Tibial nerve (tissue), 4 donors: ENCODE measurements around the gene BAIAP2L1. TPM values are rescaled to one million over a fixed set of nuclear protein-coding genes. Genes with fewer than 3 reads are reported as not detected.

Experiments
- DNase-seq, 2 donors: peaks; one replicate each; pipeline ENCODE4 v3.0.0-alpha.2; 2019; ENCODE audit warnings: low spot score in 2 of 2
- H3K27ac ChIP-seq, 4 donors: fragments of 200-600 bp; sonication (generic) in 3 of 4; one replicate each; pipeline ENCODE4 v1.5.1; 2017 to 2019; ENCODE audit warnings: mild to moderate bottlenecking in 1 of 4
- H3K27me3 ChIP-seq, 2 donors: fragments of 200-600 bp; sonication (generic) in 1 of 2; one replicate each; pipeline versions ENCODE4 v1.5.1 to v1.6.0; 2017 to 2019
- H3K36me3 ChIP-seq, 3 donors: fragments of 200-600 bp; sonication (generic); one replicate each; pipeline ENCODE4 v1.5.1; 2018 to 2019
- H3K4me1 ChIP-seq, 4 donors: fragments of 200-600 bp; sonication (generic) in 3 of 4; one replicate each; pipeline ENCODE4 v1.5.1; 2017 to 2019
- H3K4me3 ChIP-seq, 4 donors: fragments of 200-600 bp; sonication (generic) in 3 of 4; one replicate each; pipeline ENCODE4 v1.5.1; 2017 to 2019; ENCODE audit warnings: mild to moderate bottlenecking in 1 of 4, moderate library complexity in 1 of 4
- H3K9me3 ChIP-seq, 4 donors: fragments of 200-600 bp; sonication (generic) in 3 of 4; one replicate each; pipeline ENCODE4 v1.5.1; 2017 to 2019
- EP300 ChIP-seq, 2 donors: sonication (generic); formaldehyde crosslinking; IDR thresholded peaks; one replicate each; pipeline ENCODE4 v1.6.1; 2017; ENCODE audit warnings: antibody characterized with exemption in 2 of 2, mild to moderate bottlenecking in 1 of 2
- POLR2A ChIP-seq, 2 donors: fragments of 450-650 bp; IDR thresholded peaks; one replicate each; pipeline ENCODE4 v1.6.1; 2017; ENCODE audit warnings: antibody characterized with exemption in 2 of 2, mild to moderate bottlenecking in 2 of 2, moderate library complexity in 2 of 2
- WGBS, 2 donors: methylation state at CpG; one replicate each; pipeline ENCODE4 v1.1.5; 2018; 5-methylcytosine and 5-hydroxymethylcytosine counted together
- total RNA-seq, 4 donors: library from RNA; depleted of rRNA; stranded (reverse); fragments of >200 nt; gene quantifications; one replicate each; pipeline ENCODE4 v1.1.0, GENCODE V29; 2016
- TF ChIP-seq, protein P1 (sequence below), 5 experiments: fragments of 200-600 bp in 3 of 5; fragments of 450-650 bp in 2 of 5; sonication (generic) in 3 of 5; IDR thresholded peaks; one replicate each; pipeline ENCODE4 v1.5.1; 2016 to 2019; ENCODE audit warnings: antibody characterized with exemption in 5 of 5, mild to moderate bottlenecking in 3 of 5, moderate library complexity in 2 of 5

The BAIAP2L1 gene
- total RNA-seq, 4 donors from 2014 or later = 0.42 to 2.7 (median 1.7) TPM

DNA sequence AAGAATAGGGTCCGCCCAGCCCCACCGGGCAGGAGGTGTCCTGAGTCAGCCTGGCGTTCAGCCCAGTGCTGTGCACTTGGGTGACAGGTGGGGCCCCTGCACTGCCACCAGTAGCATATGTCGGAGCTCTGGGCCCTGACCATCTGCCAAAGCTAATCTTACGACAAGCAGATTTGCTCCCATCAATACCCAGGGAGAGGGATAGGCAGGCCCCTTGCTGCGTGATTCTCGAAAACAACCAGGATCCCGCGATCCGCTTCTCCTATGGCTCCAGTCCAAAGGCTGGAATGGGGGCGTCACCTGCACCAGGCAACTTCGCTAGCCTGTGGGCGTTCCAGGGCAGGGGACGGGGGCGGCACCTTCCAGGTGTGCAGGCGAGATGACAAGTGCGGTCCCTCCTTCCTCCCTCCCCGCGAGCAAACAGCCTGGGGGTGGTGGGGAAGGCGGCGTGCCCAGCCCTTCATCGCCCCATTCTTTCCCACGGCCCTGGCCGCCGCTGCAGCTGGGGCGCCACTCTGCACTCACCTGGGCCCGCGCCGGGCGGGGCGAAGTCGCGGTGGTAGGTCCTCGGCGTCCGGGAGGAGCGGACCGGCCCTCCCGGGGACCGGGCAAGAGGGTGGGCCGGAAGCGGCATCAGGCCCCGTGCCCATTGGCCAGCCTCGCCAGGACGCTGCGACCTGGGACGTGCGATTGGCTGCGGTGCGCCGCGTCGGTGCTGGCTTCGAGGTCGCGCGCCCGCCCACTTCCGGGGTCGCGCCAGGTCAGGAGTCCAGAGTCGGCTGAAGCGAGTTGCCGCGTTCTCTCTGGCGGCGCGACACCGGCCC is 149.1 kb downstream of the BAIAP2L1 start, which contains the start of gene TECPR1:
TSS of gene TECPR1 (minus strand) at position 632 of the 824 bp plus-strand sequence. CDS start 6,086 bp downstream, outside the sequence.
- H3K36me3 ChIP-seq = peaks cover 0 to 19% (median 0%) of the 10 kb centered on the region in 3 donors
- H3K27ac ChIP-seq = peak within 1 kb of the TSS; percentile 44 to 87 (median 82)
- TF ChIP-seq EP300 (IDR thresholded peaks at IDR 0.05) = peak; percentile 47 to 73
- peak in 1 of 2 donors; percentile 52 for TF ChIP-seq POLR2A (IDR thresholded peaks at IDR 0.05)
- TF ChIP-seq, protein P1, sequence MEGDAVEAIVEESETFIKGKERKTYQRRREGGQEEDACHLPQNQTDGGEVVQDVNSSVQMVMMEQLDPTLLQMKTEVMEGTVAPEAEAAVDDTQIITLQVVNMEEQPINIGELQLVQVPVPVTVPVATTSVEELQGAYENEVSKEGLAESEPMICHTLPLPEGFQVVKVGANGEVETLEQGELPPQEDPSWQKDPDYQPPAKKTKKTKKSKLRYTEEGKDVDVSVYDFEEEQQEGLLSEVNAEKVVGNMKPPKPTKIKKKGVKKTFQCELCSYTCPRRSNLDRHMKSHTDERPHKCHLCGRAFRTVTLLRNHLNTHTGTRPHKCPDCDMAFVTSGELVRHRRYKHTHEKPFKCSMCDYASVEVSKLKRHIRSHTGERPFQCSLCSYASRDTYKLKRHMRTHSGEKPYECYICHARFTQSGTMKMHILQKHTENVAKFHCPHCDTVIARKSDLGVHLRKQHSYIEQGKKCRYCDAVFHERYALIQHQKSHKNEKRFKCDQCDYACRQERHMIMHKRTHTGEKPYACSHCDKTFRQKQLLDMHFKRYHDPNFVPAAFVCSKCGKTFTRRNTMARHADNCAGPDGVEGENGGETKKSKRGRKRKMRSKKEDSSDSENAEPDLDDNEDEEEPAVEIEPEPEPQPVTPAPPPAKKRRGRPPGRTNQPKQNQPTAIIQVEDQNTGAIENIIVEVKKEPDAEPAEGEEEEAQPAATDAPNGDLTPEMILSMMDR (IDR thresholded peaks at IDR 0.05) = peak in 2 of 5 experiments; percentile 5 to 26
- H3K4me1 ChIP-seq = peaks cover 0 to 41% (median 19%) of the 10 kb centered on the region in 4 donors
- H3K4me3 ChIP-seq = peak within 1 kb of the TSS; percentile 56 to 93 (median 70)
- 1 to 2% methylated on average over 20 to 46 of the region's 69 CpGs for WGBS, 2 donors
- no peaks in the 10 kb centered on the region for H3K27me3 ChIP-seq
- no peaks in the 10 kb centered on the region for H3K9me3 ChIP-seq
- DNase-seq = peak; percentile 88 to 89

DNA sequence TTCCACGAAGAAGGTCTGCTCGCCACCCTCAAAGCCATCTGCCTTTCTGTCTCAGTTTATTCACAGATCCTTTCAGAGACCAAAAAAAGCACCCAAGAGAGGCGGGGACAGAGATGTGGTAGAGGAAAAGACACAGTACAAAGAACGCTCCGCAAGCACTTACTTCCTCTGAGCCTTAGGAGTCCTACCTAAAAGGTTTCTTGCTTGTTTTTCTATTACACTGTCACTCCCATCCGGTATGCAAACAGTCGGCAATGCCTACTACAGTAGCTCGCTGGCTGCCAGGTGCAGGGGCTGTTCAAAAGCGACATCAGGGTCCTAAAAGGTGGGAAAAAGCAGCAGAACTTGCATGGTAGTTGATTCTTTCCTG is 149.7 kb downstream of the BAIAP2L1 start:
- peaks cover 0 to 20% (median 0%) of the 10 kb centered on the region in 3 donors for H3K36me3 ChIP-seq
- no peaks in the 10 kb centered on the region for H3K27me3 ChIP-seq
- DNase-seq = no peak
- TF ChIP-seq EP300 (IDR thresholded peaks at IDR 0.05) (no peak), POLR2A (IDR thresholded peaks at IDR 0.05) (no peak)
- TF ChIP-seq, protein P1 (IDR thresholded peaks at IDR 0.05) = no peak
- WGBS, 2 donors = 27 to 33% methylated on average over 9 of the region's 9 CpGs
- H3K4me3 ChIP-seq = peak overlapping the region; percentile 56 to 93 (median 70)
- H3K27ac ChIP-seq = peak overlapping the region; percentile 44 to 87 (median 82)
- H3K9me3 ChIP-seq = no peaks in the 10 kb centered on the region
- peaks cover 0 to 41% (median 19%) of the 10 kb centered on the region in 4 donors for H3K4me1 ChIP-seq

DNA sequence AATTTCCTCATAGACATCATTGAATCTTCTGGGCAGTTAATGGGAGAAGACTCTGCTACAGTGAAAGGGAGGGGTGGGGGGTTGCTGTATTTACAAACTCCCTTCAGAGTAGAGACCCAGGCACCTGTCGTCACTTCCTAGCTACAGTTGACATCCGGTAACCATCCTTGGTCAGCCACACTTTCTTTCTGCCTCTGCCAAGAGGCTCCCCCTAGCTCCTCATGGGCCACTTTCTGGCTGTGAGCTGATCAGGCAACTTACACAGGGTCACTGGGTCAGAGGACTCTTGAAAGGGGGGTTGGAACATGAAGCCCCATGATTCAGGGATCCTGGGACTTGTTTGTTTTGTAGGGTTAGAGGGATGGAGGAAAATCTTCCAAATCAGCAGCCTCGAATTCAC is 150.1 kb downstream of the BAIAP2L1 start:
- Histone ChIP-seq H3K4me3 (peak overlapping the region in 2 of 4 donors; percentile 64 to 75), H3K27me3 (no peaks in the 10 kb centered on the region), H3K36me3 (peaks cover 0 to 23% (median 0%) of the 10 kb centered on the region in 3 donors), H3K4me1 (peaks cover 0 to 41% (median 19%) of the 10 kb centered on the region in 4 donors), H3K27ac (peak overlapping the region in 3 of 4 donors; percentile 82 to 87 (median 83)), H3K9me3 (no peaks in the 10 kb centered on the region)
- 54 to 76% methylated on average over 3 of the region's 3 CpGs for whole genome bisulfite sequencing, 2 donors
- DNase-seq = no peak
- no peak for TF ChIP-seq EP300 (IDR thresholded peaks at IDR 0.05)

DNA sequence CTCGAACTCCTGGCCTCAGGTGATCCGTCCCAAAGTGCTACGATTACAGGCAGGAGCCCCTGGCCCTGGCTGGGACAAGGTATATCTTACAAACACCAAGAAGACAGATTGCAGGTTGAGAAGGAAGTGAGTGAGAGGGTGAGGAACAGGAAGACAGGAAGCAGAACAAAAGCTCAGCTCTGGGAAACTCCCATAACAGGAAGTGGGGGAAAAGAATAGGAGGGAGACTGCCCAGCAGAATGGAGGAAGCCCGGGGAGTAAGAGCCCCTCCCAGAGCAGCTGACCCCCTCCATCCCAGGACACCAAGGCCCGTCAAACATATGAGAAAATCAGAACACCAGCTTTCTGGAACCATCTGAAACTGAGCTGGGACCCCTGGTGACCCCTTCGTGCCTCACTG is 151.8 kb downstream of the BAIAP2L1 start:
- H3K36me3 ChIP-seq = peaks cover 0 to 40% (median 0%) of the 10 kb centered on the region in 3 donors
- DNase-seq = no peak
- H3K4me1 ChIP-seq = peaks cover 0 to 48% (median 19%) of the 10 kb centered on the region in 4 donors
- no peaks in the 10 kb centered on the region for H3K27me3 ChIP-seq
- H3K27ac ChIP-seq = peak overlapping the region in 1 of 4 donors; percentile 38
- TF ChIP-seq EP300 (IDR thresholded peaks at IDR 0.05) = peak in 1 of 2 donors; percentile 24
- TF ChIP-seq POLR2A (IDR thresholded peaks at IDR 0.05) = no peak
- no peak overlapping the region for H3K4me3 ChIP-seq
- no peaks in the 10 kb centered on the region for H3K9me3 ChIP-seq
- WGBS, 2 donors = 69 to 77% methylated on average over 6 of the region's 6 CpGs

DNA sequence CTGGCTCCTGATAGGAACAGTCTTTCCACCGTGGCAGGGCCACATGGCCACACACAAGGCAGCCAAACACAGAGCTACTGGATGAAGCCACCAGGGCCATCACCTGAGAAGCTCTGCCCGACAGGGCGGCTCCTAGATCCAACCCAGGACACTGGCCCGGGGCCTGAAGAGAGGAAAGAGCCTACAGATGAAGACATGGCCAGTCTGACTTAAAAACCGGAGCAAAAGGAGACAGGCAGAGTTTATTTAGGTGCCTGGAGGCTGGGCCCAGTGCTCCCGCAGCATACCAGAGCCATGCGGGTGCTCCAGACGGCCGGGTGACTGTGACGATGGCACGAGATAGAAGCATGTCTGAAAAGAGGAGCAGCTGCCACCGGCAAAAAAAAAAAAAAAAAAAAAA is 152.7 kb downstream of the BAIAP2L1 start:
- Histone ChIP-seq H3K27ac (no peak overlapping the region), H3K4me1 (peaks cover 0 to 43% (median 17%) of the 10 kb centered on the region in 4 donors), H3K9me3 (no peaks in the 10 kb centered on the region), H3K27me3 (no peaks in the 10 kb centered on the region), H3K36me3 (peaks cover 0 to 50% (median 0%) of the 10 kb centered on the region in 3 donors), H3K4me3 (no peak overlapping the region)
- TF ChIP-seq, protein P1 (IDR thresholded peaks at IDR 0.05) = no peak
- TF ChIP-seq POLR2A (IDR thresholded peaks at IDR 0.05) (no peak), EP300 (IDR thresholded peaks at IDR 0.05) (no peak)
- DNase-seq = no peak
- 94 to 97% methylated on average over 10 to 11 of the region's 12 CpGs for WGBS, 2 donors

DNA sequence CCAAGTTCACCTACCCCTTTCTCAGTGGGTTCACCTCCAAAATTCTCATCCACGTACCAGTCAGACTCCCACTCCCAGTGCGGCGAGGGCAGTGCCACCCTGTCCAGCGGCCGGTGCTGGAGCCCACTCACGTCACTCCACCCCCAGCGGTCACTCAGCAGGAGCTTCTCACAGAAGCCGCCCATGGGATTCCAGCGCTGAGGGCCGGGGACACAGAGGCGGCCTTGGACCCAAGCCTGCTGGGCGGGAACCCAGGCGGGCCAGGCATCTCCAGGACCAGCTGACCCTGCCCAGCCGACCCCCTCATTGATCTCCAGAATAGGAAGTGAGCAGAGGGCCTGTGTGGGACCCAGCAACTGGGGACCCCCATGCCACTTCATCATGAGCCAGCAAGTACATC is 156.0 kb downstream of the BAIAP2L1 start:
- Histone ChIP-seq H3K9me3 (no peaks in the 10 kb centered on the region), H3K27ac (peak overlapping the region in 2 of 4 donors; percentile 67 to 79), H3K4me3 (peak overlapping the region in 1 of 4 donors; percentile 26), H3K27me3 (no peaks in the 10 kb centered on the region), H3K4me1 (peaks cover 0 to 18% (median 0%) of the 10 kb centered on the region in 4 donors), H3K36me3 (peaks cover 0 to 77% (median 0%) of the 10 kb centered on the region in 3 donors)
- WGBS, 2 donors = 56 to 82% methylated on average over 9 to 14 of the region's 14 CpGs
- no peak for DNase-seq
- TF ChIP-seq, protein P1 (IDR thresholded peaks at IDR 0.05) = no peak
- peak in 1 of 2 donors; percentile 23 for TF ChIP-seq EP300 (IDR thresholded peaks at IDR 0.05)
- no peak for TF ChIP-seq POLR2A (IDR thresholded peaks at IDR 0.05)
